ENCODE results near the gene FGD6. TPM values are rescaled to one million over a fixed set of nuclear protein-coding genes. Genes with fewer than 3 reads are reported as not detected.
"Not testable (repeated sequence)": the region's sequence is repeated elsewhere in the genome, so short reads cannot be mapped to it uniquely, and the experiment has no call there.

FGD6 gene
- total RNA-seq, 1 donor: 0.27 TPM

GRCh38 chr12:95099270-95099790 is 117.9 kb downstream of the FGD6 start:
- DNase-seq (ENCODE audit: low read depth in 2 of 3, low spot score in 2 of 3): no peak

GRCh38 chr12:95096852-95097251 is 120.4 kb downstream of the FGD6 start:
- no peak for DNase-seq (ENCODE audit: low read depth in 2 of 3, low spot score in 2 of 3)

DNA sequence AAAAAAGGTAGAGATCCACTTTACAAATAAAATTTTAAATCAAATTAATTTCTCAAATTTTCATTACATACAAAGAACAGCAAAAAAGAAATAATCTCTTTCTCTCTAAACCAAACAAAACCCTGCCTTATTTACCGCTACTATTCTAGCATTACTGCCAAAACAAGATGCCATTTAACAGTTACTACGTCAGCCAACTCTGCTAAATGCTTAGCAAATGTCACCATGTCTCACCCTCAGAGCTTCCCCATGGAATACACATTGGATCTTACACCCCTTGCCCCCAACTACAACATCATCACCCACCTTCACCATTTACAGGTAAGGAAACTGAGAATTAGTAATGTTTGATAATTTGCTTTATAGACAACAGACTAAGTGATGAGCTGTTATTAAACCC is 120.9 kb downstream of the FGD6 start:
- DNase-seq (ENCODE audit: low read depth in 2 of 3, low spot score in 2 of 3): no peak

- DNase-seq (ENCODE audit: low read depth in 2 of 3, low spot score in 2 of 3): not testable (repeated sequence)
Observed at GRCh38 chr12:95095866-95096265, 121.4 kb downstream of the FGD6 start.

DNA sequence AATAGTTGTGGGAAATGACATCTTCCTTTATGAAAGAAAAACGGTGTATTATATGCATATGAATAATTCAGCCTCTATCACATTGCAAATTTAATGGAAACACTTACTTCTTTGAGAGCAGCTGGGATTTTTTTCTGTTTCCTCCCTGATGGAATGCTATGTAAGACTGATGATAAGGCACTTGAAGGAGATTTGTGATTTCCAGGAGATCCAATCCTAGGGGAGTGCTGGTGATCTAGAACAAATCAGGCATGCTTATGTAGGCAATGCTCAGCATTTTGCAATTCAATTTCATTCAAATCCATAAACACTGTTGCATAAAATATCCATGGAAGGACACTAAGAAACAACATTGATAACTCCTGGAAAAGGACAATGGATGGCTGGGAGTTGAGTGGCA is 127.8 kb downstream of the FGD6 start:
- DNase-seq (ENCODE audit: low read depth in 2 of 3, low spot score in 2 of 3): no peak

GRCh38 chr12:95088379-95088778 is 128.9 kb downstream of the FGD6 start:
- DNase-seq (ENCODE audit: low read depth in 2 of 3, low spot score in 2 of 3): no peak

DNA sequence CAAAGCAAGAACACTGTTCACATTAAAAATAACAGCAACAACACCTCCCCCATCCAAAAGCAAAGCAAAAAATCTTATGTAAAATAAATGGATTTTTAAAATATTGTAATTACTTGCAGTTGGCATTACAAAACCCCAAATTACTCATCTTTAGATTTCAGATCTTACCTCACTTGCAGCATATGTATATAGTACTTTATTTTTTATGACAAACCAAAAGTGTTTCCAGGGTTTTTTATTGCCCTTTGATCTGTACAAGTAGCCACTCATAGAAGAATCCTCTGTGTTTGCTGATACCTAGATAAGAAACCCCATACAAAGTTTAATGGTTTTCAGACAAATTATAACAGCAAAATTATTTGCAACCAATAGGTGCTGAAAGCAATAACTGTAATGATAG is 131.7 kb downstream of the FGD6 start:
- DNase-seq (ENCODE audit: low read depth in 2 of 3, low spot score in 2 of 3): no peak

DNA sequence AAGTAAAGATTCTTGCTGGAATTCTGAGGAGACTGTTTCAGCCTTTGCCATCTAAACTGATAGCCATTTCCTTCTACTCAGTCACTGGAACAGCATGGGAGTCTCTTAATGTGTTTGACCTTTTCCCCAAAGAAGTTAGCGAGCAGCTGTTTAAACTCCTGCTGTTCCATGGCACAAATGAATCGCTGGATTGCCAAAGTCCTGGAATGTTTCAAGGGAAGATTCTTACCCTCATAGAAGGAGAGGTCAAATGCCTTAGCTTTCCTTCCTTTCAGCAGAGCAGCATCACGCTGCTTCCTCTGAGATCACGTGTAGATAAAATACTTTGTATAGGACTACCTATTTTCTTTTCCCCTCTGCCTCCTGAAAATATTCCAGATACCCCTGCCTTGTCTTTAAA is 133.3 kb downstream of the FGD6 start:
- DNase-seq (ENCODE audit: low read depth in 2 of 3, low spot score in 2 of 3): no peak

GRCh38 chr12:95083471-95083870 is 133.8 kb downstream of the FGD6 start:
- DNase-seq (ENCODE audit: low read depth in 2 of 3, low spot score in 2 of 3): no peak

- no peak for DNase-seq (ENCODE audit: low read depth in 2 of 3, low spot score in 2 of 3)
Observed at GRCh38 chr12:95077341-95077740, 139.9 kb downstream of the FGD6 start.

GRCh38 chr12:95074766-95075165 is 142.5 kb downstream of the FGD6 start:
- no peak for DNase-seq (ENCODE audit: low read depth in 2 of 3, low spot score in 2 of 3)

DNA sequence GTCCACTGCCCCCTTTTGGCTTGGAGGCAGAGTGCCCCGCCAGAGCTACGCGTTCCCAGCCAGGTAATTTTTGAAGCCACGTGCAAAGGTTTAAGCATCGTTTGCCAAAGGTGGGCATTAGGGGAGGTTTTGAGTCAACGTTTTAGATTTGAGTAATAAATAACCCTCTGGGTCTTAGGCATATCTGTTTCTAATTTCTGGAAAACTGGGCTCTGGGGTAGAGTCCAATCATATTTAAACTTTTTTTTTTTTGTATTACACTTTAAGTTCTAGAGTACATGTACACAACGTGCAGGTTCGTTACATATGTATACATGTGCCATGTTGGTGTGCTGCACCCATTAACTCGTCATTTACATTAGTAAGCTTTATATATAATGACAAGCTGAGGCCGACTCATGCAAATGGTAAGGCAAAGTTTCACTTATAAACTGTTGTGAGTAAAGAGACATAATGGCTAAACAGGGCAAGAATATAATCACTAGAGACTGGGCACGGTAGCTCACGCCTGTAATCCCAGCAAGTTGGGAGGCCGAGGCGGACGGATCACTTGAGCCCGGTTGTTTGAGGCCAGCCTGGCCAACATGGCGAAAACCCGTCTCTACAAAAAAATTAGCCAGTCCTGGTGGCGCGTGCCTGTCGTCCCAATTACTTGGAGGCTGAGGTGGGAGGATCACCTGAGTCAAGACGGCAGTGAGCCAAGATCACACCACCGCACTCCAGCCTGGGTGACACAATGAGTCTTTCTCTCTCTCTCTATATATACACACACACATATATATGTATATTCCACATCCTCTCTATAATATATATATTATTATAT is 143.4 kb downstream of the FGD6 start:
- DNase-seq (ENCODE audit: low read depth in 2 of 3, low spot score in 2 of 3): peak in 1 of 3 donors; percentile 0

DNA sequence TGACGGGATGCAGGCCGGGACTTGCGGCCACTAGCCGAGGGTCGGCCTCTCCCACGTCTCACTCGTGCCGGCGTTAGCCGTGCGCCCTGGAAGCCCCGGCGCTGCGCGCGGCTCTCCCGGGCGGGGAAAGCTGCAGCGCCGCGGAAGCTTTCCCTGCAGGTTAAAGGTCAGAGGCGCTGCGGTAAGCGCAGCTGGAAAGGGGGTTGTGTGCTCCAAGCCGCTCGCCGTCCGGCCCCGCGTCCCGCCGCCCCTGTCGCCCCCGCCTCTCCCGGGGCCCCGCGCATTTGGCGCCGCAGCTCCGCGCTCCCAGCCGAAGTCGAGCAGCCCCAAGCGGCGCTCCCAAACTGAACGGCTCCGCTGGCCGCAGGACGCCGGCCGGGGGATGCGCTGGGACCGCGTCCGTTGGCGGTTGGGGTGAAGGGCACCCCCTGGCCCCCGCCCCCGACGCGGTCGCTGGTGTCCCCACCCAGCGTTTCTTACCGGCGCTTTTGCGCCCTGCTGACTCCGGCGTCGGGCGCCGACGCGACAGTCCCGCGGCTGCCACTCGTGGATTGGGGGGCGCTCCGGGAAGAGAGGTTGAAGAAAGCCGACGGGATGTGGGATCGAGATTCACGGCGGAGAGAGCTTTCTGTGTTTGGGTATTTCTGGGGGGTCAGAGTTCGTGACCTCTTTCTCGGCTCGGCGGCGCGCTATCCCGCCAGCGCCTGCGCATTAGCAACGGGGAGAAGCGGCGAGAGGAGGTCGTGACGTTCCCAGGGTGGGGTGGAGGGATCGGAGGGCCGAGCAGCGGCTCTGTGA is 144.2 kb downstream of the FGD6 start, which contains the start of gene NR2C1:
TSS of gene NR2C1 (minus strand) at position 719 of the 798 bp plus-strand sequence. CDS start 6,234 bp downstream, outside the sequence.
- DNase-seq (ENCODE audit: low read depth in 2 of 3, low spot score in 2 of 3): peak; percentile 81 to 97 (median 95)

DNA sequence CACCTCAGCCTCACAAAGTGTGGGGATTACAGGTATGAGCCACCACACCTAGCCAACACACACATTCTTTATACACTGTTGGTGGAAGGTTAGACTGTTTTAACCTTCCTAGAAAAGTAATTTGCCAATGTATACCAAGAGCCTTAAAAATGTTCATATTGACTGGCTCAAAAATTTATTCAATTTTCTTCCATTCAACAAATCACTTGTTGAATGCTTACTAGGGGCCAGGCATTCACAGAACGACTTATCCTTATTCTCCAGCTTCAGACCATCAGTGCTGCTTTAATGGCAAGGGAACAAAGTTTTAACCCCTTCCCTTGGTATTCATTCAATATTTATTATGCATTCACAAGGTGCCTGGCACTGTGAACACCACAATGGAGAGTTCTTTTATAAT is 146.9 kb downstream of the FGD6 start:
- DNase-seq (ENCODE audit: low read depth in 2 of 3, low spot score in 2 of 3): no peak

- no peak for DNase-seq (ENCODE audit: low read depth in 2 of 3, low spot score in 2 of 3)
Observed at GRCh38 chr12:95066091-95066855, 151.0 kb downstream of the FGD6 start.

DNA sequence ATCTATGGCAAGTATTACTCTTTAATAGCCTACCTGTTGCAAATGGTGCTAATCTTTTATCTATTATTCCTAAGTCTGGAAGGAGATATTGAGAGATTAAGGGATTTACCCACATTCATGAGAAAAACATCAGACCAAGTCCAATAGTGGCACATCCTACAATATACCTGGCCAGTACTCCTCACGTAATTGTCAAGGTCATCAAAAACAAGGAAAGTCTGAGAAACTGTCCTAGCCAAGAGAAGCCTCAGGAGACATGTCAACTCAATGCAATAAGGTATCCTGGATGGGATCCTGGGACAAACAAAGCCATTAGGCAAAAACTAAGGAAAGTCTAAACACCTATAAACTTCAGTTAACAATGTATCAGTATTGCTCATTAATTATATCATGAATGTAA is 156.3 kb downstream of the FGD6 start:
- no peak for DNase-seq (ENCODE audit: low read depth in 2 of 3, low spot score in 2 of 3)

DNA sequence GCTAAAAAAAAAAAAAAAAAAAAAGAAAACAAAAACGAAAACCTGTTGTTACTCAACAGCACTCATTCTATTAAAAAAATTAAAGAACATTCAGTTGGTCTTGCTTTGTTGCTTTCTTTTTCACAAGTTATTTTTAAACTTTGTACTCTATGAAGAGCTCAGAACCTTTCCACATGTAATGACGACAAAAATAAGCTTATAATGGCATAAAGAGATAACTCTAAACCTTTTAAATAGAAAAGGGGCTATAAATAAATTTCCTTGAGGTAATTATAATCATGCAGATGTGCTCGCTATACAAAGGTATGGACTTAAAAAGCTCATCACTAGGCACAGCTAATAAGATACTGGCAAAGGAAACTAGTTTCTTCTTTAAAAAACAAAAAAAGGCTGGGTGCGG is 157.3 kb downstream of the FGD6 start:
- no peak for DNase-seq (ENCODE audit: low read depth in 2 of 3, low spot score in 2 of 3)

DNA sequence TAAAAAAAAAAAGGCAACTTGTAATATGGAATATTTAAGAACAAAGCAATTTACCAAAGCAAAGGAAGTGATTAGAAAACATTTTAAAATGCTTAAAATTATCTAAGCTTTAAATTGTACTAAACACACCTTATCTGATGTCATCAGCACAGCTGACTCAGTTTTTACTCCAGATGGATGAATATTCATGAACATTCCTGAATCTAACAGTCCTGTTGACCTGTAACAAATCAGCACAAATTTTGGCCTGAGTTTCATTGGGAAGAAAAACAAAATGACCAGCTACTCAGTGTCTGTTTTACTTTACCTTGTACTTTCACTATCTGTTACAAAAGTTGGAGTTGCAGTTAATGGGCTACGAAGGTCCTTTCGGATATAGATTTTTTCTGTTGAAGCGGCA is 159.8 kb downstream of the FGD6 start:
- no peak for DNase-seq (ENCODE audit: low read depth in 2 of 3, low spot score in 2 of 3)

- no peak for DNase-seq (ENCODE audit: low read depth in 2 of 3, low spot score in 2 of 3)
Observed at GRCh38 chr12:95055057-95055456, 162.2 kb downstream of the FGD6 start.

DNA sequence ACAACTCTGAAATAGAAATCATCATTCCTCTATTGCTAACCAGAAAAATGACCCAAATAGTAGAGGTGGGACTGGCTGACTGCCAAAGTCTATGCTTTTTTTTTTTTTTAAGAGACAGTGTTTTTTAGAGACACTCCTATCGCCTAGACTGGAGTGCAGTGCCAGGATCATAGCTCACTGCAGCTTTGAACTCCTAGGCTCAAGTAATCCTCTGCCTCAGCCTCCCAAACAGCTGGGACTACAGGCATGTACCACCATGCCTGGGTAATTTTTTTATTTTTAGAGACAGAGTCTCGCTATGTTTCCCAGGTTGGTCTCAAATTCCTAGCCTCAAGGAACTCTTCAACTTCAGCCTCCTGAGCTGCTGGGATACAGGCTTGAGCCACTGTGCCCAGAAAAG is 163.1 kb downstream of the FGD6 start:
- no peak for DNase-seq (ENCODE audit: low read depth in 2 of 3, low spot score in 2 of 3)

DNA sequence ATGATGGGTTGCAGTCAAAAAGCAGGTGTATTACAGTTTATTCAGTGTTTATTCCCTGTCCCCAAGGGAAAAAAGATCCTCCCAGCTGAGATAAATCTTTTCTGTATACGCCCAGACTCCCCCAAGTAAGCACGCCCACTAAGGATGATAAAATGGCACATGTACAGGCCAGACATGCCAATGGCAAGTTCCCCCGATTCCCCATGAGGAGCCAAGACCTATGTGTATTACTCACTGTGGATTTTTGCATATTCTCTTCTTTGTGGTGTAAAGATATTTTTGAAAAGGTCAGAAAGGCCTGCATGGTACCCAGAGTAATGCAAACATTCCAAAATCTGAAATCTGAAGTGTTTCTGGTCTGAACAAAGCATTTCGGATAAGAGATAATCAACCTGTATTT is 166.0 kb downstream of the FGD6 start:
- DNase-seq (ENCODE audit: low read depth in 2 of 3, low spot score in 2 of 3): no peak
